NCI-H446 treated with DMSO at 0.1 percent for 48 hours (cell line): ENCODE data around the gene GBE1.
"Not testable (repeated sequence)": the region's sequence is repeated elsewhere in the genome, so short reads cannot be mapped to it uniquely, and the experiment has no call there.

Experiments used
- DNase-seq: peaks from one replicate; lab custom pipeline; 2025; lab: John Stamatoyannopoulos, UW

GBE1 gene

DNA sequence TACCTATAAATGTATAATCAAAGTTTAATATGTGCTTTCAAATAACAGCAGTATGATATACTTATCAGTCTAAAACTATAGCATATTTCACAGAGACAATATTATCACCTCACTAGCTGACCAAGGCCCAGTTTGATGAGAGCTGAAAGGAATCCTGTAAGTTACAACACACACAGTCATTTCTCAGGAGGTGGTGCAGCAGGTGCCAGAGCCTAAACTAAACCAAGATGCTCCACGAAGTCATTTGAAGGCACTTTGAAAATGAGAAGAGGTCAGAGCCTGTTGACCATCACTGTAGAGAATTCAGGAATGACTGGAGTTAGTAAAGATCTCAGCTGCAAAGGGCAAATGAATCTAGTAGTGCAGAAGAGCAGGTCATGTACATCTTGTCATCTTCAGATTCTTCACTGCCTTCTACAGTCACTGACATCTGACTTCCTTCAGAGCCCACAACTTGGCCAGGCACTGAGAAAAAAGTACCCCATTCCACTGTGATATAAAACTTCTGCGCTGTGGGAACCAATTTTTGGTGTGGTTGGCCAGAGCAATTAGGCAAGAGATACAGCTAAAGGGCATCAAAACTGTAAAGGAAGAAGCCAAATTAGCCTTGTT is 7.9 kb downstream of the GBE1 start:
- DNase-seq: no peak

DNA sequence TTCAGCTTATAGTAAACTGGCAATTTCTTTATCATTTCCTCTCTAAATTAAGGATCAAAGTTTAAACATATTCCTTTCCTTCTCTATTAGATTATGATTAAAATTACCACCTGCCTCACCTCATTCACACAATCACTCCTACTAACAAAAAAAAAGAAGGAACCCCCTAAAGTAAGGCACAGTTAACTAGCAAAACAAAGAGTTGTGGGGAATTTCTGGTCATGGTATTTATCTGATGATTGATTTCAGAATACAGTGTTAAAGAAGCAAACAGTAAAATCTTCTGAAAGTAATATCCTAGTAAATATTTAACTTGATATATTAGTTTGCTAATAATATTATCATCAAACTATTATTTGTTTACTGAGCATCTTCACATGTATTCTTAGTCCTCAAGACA is 8.8 kb downstream of the GBE1 start:
- DNase-seq: no peak

DNA sequence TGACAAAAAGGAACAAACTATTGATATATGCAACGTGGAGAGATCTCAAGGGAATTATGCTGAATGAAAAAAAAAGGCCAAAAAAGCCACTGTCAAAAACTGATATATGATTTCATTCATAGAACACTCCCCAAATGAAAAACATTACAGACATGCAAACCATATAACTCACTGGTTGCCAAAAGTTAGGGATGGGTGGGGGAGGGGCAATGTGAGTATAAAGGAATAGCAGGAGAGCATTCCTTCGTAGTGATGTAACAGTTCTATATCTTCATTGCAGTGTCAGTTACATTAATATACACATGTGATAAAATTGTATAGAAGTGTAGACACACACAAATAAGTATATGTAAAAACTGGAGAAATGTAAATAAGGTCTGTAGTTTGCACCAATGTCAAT is 12.2 kb downstream of the GBE1 start:
- DNase-seq: no peak

DNA sequence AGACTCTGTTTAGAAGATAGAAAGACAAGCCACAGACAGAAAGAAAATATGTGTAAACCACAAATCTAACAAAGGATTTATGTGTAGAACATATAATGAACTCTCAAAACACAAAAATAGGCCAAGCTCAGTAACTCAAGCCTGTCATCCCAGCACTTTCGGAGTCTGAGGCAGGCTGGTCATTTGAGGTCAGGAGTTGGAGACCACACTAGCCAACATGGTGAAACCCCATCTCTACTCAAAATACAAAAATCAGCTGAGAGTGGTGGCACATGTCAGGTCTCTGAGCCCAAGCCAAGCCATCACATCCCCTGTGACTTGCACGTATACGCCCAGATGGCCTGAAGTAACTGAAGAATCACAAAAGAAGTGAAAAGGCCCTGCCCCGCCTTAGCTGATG is 14.2 kb downstream of the GBE1 start:
- not testable (repeated sequence) for DNase-seq

DNA sequence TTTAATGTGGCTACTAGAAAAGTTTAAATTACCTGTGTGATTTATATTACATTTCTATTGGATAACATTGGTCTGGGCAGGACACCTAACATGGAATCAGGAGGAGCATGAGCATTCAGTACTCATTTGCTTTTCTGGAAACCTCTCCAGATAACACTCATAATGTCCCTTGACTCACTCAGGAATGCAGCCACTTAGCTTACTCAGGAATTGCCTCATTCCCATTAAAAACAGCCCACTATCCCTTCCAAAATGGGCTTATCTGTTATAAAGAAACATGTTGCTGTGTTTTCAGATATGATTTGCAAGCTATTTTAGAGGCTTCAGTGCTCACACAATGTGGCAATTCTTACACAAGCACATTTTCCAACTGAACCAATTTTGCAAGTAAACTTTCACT is 17.1 kb downstream of the GBE1 start:
- DNase-seq: no peak

DNA sequence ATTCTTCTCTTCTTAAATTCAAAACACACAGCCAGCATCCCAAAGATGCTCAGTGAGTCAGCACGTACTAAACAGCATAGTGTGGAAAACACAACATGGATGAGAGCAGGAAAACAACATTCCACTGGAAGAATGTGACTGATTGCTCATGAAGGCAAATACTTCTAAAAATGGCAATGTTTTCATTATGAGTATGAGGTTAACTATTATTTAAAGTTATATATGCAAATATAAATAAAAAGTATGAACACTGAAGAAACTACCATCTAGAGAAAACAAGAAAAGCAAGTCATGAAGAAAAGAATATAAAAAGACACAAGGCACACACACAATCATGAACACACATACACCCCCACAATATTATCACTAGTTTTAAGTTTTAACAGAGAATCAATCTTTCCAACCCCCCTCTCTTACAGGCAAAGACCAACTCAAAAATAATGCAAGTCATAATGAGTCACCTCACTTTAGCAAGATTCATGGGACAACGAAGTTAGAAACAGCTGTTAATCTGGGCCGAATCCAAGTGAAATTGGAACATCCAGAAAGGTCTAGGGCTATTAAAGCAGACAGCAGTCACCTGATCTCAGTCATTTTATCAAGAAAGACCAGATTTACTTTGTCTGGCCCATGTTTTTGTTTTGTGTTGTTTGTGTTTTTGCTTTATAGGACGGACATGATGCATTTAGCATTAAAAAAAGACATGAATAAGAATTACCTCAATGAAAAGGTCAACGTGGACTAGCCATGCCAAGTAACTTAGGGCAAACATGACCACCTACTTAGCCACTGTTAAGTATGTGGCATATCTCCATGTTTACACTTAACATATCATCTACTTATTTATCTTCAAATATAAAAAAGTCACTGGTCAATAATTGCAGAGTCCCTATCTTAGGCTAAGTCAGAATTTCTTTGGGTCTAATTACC is 18.1 kb downstream of the GBE1 start:
- DNase-seq: peak; percentile 65

DNA sequence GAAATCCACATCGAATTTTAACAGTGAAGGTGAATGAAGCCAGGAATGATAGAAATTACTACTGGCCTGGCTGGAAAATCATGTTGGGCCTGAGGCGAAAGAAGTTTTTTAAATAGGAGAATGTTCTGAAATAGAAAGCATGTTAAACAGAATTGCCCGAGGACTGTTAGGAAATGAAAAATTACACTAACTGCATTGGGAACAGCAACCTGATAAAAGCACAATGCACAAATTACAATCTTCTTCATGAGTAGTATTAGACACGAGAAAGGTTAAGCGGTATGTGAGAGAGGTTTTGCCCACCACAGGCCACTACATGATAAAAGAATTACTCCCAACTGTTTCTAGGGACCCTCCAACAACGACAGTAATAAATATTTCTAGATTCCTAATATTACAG is 18.9 kb downstream of the GBE1 start:
- DNase-seq: no peak

DNA sequence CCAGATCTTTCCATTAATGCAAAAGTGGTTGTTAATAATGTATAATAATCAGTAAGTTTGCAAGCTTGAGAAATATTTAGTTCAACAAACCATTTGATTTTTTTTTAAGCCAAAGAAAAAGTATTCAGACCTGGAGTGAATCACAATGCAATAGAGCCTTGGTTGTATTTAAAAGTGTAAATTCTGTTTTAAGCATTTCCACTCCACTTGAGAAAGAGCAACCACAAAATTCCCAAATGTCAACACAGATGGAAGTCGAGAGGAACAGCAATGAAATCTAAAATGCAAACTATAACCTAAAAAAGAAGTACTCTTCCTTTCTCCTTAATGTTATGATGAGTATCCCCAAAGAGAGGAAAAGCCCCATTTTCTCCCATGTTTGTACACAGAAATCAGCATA is 20.2 kb downstream of the GBE1 start:
- no peak for DNase-seq

DNA sequence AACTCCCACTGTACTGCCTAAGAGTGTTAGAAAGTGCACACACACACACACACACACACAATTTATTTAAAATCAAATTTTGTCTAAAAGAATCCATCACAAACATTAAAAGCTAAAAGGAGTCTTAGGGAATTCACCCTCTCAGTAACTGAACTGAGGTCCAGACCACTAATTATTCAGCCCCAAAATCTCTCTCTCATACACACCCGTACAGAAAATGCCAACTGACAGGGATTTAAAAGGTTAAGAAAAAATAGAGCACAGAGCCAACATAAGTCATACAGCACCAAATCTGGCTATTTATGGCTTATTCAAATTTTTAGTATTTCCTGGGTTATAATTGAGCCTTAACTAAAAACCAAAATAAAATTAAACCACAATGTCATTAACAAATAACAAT is 20.7 kb downstream of the GBE1 start:
- no peak for DNase-seq

DNA sequence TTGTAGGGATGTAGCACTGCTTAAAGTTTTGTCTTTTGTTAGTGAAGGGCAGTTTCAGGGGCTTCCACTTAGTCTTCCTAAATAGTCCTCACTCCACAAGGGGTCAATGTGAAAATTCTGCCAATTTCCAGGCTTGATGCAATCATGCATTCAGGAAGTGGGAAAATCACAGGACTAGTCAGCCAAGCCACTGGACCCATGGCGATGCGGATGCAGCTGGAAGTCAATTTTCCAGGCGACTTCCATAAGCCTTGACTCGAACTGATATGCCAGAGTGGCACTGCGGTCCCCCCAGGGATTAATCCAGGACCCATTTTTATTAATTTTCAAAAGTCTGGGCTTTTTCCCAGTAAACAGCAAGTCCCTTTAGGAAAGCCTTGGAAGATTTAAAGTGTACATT is 26.1 kb downstream of the GBE1 start:
- DNase-seq: no peak

DNA sequence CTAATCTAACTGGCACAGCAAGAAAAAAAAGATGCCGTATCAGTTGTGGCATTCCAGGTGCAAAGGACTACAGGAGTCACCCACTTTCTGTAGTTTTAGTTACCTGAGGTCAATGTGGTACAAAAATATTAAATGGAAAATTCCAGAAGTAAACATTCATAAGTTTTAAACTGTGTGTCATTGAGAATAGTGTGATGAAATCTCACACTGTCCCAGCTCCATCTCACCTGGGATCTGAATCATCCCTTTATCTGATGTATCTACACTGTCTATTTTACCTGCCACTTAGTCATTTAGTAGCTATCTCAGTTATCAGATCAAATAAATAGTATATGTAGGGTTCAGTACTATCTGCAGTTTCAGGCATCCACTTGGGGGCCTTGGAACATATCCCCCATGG is 26.7 kb downstream of the GBE1 start:
- no peak for DNase-seq

DNA sequence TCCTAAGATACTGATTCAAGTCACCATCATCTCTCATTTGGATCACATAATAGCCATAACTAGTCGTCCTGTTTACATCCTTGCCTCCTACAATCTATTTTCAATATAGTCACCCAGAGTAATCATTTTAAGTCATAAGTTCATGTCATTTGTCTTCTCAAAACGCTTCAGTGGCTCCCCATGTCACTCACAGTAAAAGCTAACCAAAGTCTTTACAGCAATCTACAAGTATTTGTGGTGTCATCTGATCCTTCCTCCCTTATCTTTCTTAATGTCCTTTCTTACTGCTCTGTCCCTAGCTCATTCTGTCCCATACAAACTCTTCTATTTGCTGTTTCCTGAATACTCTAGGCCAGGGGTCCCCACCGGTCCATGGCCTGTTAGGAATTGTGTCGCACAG is 28.8 kb downstream of the GBE1 start:
- DNase-seq: no peak

DNA sequence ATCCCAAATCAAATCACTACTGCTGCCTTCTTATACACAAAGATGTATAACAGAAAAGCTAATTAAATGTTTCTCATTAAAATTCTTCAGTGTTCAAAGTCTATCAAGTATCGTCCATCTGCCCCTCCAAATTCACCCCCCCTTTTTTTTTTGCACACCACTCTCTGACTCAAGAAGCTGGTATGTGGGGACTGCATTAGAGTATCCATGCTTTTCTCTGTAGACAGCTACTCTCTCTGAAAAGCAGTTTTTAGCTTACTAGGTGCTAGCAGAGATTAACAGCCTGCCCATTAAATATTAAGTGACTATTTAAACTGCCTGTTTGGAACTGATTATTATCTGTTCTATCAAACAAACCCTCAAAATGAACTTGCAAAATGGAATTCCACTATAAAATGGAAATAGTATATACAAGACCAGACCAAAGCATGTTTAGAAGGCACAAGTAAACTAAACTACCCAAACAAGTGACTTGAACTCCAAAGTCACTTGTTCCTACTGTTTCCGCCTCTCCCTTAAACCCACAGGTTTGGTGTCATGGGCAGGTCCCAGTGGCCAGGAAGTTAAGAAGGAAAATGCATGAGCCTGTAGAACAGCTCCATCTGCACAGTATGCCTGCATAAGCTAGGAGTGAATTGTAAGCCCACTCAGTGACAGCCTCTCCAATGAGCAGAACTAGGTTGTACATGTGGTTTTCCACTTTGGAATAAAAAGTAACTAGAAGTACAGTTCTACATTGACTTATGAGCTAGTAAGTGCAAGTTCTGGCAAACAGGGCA is 32.5 kb downstream of the GBE1 start:
- no peak for DNase-seq

DNA sequence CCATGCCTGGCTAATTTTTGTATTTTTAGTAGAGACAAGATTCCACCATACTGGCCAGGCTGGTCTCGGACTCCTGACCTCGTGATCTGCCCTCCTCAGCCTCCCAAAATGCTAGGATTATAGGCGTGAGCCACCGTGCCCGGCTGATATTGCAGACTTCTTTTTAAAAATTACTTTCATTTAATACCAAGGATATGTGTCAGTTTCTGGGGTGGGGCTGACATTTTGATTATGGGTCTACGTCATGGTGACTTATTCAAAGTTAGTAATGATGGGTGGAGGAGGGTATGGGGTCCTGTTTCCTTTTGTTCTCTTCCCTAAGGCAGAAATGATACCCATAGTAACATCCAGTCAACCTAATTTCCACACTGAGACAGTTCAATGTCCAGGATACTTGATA is 34.7 kb downstream of the GBE1 start:
- DNase-seq: no peak

DNA sequence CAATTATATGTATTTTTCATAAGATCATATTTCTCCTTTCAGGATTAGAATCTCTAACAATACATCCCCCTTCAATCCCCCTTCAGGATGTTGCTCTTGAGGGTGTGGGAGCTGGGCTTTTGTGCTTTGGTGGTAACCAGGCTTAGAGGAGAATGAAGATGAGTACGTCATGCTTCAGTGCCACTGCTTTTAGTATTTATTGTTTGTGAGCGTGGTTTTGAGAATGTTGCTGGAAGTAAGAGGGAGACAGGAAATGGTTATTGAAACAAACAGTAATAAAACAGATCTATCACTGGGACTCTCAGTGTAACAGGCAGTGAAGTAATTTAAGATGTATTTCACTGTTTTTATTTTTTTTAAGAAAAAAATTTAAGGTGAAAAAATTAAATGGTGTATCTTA is 35.3 kb downstream of the GBE1 start:
- no peak for DNase-seq

DNA sequence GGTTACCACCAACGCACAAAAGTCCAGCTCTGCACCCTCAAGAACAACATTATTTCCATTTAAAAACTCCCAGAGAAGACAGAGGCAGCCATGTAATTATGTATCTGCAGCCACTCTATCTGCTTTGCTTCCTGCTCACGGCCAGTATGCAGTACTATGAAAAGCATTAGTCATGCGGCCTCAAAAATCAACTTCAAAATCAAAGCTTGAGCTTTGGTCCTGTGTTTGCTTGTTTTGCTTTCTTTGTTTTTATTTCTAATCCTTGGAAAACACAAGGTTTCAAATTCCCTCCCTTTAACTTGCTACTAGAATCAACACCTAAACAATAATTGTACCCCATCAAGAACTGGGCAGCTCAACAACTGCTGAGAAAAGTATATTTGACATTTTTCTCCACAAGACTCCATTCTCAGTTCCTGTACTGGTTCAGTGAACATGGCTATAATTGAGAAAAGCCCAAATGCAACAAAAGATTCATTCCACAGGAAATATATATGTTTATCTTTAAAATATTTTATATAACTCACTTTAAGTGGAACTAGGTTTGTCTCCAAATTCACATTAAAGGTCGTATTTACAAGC is 37.6 kb downstream of the GBE1 start:
- DNase-seq: no peak

DNA sequence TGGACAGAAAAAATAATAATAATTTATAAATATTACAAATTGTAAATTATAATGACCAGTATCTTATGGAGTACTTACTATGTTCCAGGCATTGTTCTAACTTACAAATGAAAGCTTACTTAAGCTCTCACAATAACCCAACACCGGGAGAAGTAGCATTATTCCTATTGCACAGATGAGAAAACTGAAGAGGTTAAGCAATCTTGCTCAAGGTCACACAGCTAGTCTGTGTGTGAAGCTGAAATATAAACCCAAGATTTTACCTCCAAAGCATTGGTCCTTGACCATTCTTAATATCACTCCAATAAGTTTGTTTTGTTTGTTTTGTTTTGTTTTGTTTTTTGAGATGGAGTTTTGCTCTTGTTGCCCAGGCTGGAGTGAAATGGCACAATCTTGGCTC is 43.1 kb downstream of the GBE1 start:
- no peak for DNase-seq

DNA sequence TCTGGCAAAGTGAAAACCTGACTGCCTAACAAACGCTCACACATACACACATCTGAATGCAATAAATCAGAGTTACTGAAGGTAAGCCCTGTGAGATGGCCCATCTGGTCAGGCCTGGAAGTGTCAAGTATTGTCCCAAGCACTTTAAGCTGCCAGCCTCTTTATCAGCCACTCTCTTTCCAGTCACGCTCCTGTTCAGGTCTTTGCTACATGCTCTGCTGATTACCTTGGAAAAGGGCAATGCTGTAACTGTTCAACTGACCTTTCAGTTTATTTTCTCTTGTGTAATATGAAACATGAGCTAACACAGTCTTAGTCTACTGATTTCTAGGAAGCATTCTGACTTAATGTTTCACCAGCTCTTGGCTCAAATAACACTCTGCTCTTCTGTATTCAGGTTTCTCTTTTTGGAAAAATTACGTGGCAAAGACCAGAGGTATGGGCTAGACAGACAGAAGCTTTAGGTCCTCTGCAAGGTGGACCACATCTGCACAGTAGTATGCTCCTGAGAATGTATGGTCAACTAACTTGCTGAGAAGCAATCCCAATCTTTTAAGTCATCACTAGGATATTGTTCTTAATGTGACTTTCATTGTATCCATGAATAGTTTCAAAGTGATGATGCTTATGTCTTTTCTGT is 44.5 kb downstream of the GBE1 start:
- DNase-seq: no peak

DNA sequence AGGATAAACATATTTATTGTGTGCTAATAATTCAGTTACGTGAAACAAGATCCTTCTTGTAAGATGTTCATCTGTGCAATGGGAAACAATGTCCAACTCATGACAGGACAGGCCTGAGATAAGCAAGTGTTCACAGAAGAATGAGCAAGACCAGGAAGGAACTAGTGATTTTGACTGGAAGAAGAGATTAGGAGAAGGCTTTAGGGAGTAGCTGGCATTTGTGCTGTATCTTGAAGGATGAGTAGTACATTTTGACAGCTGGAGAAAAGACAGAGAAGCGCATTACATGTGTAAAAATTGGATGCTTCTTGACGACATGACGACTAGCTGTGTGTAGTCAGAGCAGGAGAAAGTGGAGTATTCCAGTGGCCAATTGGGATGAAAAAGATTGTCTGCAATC is 48.4 kb downstream of the GBE1 start:
- no peak for DNase-seq

DNA sequence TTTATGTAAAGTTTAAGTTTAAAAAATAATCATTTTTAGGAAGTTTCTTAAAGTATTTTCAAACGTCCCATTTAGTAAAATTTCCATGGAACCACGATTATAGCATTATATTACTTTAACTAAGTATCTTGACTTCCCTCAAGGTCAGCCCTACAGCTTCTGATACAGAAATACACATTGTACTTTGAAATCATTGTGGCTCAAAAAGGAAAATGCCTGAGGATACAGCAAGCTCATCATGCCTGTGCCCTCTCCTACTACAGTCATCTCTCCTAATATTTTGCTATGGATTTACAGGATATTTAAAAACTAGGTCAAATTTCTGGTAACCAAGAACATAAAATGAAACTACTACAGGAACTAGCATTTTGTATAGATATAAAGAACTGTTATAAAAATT is 51.8 kb downstream of the GBE1 start:
- no peak for DNase-seq

DNA sequence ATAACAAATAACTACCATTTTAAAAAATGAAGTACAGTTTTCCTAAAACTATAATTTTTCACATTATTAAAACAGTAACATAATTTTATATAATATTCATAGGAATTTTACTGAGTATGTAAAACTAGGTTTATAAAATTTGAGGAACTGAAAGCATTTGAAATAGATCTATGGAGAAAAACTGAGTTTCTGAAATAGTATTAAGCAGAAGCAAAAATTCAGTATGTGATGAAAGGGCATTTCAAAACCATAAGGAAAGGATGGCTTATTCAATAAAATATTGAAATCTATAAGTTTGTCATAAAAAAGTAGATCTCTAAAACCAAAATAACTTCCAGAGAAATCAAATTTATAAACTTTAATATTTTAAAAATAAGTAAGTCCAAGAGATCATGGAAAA is 53.4 kb downstream of the GBE1 start:
- DNase-seq: no peak

DNA sequence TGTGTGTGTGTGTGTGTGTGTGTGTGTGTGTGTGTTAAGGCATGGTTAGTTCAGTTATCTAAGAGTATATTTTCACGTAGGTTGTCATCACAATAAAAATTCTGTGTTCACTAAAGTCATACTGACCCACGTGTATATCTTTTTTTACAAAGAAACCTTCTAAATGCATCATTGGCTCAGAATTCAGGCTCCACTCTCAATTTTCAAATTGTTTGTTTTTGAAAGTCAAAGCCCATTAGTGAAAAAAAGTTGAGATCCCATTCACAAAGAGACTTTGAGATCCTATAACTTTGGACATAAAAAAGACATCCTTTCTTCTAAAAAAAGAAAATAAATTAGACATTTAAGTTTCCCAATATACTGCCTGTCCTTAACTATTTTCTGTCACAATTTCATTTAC is 59.3 kb downstream of the GBE1 start:
- no peak for DNase-seq
